Epithelial cell of proximal tubule (primary cell): Measurements from ENCODE around the gene IQSEC1. TPM values are rescaled to one million over a fixed set of nuclear protein-coding genes. Genes with fewer than 3 reads are reported as not detected.

ENCODE experiments used
- DNase-seq: peaks from one replicate; pipeline ENCODE4 v3.0.0-alpha.2; 2011; ENCODE audit warnings: low read depth
- H3K4me3 ChIP-seq: 2 replicates; pipeline ENCODE4 v1.5.1; 2011; ENCODE audit warnings: low read depth, mild to moderate bottlenecking, low read length
- CTCF ChIP-seq: conservative IDR thresholded peaks from 2 replicates; pipeline ENCODE4 v1.5.1; 2012; ENCODE audit warnings: low read depth, mild to moderate bottlenecking, low read length
- total RNA-seq: library from RNA; depleted of rRNA; stranded (reverse); fragments of >200 nt; gene quantifications from 2 replicates; pipeline ENCODE4 v1.2.3, GENCODE V29; 2015

The IQSEC1 gene
- total RNA-seq, 1 donor from 2014 or later: 8.8 TPM

- no peak for TF ChIP-seq CTCF
- H3K4me3 ChIP-seq: no peak overlapping the region
- no peak for DNase-seq
Measured at GRCh38 chr3:13026534-13026933, 46.7 kb downstream of the IQSEC1 start.

- no peak overlapping the region for H3K4me3 ChIP-seq
- DNase-seq: no peak
- TF ChIP-seq CTCF: no peak
Measured at GRCh38 chr3:13025778-13026518, 47.3 kb downstream of the IQSEC1 start.

- no peak for DNase-seq
- TF ChIP-seq CTCF: no peak
- H3K4me3 ChIP-seq: no peak overlapping the region
Measured at GRCh38 chr3:13025090-13025489, 48.1 kb downstream of the IQSEC1 start.

DNA sequence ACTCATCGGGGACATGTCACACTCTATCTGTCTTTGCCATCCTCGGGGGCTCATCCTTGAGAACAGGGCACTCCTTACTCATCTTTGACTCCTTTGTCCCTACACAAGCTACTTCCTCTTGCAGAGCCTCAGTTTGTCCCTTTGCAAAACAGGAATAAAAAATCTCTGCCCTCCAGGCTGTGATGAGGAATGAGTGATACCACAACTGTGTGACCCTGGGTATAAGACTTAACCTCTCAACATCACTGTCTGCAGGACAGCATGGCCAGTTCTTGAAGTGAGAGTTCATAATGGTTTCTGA lies 48.5 kb downstream of the IQSEC1 start:
- DNase-seq: no peak
- no peak for TF ChIP-seq CTCF
- H3K4me3 ChIP-seq: no peak overlapping the region

DNA sequence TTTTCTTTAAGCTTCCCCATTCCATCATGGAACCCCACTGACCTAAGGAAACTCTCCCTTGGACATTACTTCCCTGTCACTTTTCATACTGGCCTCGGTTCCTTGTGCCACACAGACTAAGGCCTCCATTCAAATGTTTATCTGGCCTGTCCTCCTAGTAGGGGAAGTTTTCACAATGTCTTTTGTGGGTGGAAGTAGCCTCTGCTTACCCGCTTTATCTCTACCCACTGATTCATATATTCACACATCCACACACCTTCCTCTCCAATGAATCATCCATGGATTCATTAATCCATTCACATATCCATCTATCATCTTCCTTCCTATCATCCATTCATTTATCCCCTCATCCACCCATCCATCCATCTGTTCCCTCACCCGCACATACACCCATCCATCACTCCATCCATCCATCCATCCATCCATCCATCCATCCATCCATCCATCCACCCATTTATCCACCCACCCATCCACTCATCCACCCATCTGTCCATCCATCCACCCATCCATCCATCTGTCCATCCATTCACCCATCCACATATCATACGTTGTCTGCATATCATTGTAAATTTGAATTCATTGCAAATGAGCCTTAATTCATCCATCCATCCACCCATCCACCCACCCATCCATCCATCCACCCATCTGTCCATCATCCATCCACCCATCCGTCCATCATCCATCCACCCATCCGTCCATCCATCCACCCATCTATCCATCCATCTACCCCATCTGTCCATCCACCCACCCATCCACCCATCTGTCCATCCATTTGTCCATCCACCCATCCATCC lies 49.1 kb downstream of the IQSEC1 start:
- TF ChIP-seq CTCF: no peak
- H3K4me3 ChIP-seq: no peak overlapping the region
- no peak for DNase-seq

GRCh38 chr3:13023235-13023970 lies 49.8 kb downstream of the IQSEC1 start:
- no peak for DNase-seq
- TF ChIP-seq CTCF: no peak

More at GRCh38 chr3:13023235-13023970, 49.8 kb downstream of the IQSEC1 start:
- H3K4me3 ChIP-seq: no peak overlapping the region
